DMS153 (cell line): ENCODE results near the gene RWDD2A.

Experiments used
- DNase-seq: peaks from one replicate; lab custom pipeline; 2025; lab: John Stamatoyannopoulos, UW

RWDD2A gene

GRCh38 chr6:83198486-83199172 is 5.5 kb downstream of the RWDD2A start:
- DNase-seq: no peak

DNA sequence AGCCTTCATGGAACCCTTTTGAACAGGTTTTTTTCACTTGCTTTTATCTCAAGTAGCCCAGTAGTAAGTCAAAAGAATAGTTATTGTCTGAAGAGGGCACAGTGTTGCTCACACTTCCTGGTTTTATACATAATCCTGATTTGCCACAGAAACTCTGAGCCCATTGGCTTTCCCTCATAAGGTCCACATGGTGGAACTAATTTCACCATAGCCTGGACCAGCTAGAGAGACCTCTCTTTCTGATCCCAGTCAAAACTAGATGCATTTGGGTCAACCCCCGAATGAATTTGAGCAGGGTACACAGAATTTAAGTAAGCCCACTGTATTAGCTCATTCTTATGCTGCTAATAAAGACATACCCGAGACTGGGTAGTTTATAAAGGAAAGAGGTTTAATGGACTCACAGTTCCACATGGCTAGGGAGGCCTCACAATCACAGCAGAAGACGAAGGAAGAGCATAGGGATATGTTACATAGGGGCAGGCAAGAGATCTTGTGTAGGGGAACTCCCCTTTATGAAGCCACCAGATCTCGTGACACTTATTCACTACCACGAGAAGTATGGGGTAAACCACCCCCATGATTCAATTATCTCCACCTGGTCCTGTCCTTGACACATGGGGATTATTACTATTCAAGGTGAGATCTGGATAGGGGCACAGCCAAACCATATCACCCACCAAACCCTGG is 6.2 kb downstream of the RWDD2A start:
- DNase-seq: no peak

GRCh38 chr6:83199863-83200225 is 6.7 kb downstream of the RWDD2A start:
- no peak for DNase-seq

- DNase-seq: no peak
Observed at GRCh38 chr6:83202031-83202430, 8.9 kb downstream of the RWDD2A start.

GRCh38 chr6:83215131-83216047 is 22.2 kb downstream of the RWDD2A start:
- peak; percentile 80 for DNase-seq

DNA sequence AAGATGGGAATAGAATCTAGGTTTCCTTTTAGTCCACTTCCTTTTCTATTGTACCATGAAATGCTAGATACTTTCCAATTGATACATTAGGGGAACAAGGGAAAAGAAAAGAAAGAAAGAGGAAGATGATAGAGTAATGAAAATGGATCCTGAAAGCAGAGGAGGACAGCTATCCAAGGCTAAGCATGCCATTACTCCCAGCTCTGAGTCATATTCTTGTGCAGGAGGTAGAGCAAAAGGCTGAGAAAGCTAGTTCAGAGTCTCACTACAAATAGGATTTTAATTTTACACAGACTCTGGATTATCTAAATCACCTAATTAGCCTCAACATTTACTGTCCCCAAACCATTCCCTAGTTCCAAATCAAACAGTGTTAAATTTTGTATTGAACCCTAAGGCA is 23.6 kb downstream of the RWDD2A start:
- no peak for DNase-seq

GRCh38 chr6:83218646-83219045 is 25.5 kb downstream of the RWDD2A start:
- no peak for DNase-seq

DNA sequence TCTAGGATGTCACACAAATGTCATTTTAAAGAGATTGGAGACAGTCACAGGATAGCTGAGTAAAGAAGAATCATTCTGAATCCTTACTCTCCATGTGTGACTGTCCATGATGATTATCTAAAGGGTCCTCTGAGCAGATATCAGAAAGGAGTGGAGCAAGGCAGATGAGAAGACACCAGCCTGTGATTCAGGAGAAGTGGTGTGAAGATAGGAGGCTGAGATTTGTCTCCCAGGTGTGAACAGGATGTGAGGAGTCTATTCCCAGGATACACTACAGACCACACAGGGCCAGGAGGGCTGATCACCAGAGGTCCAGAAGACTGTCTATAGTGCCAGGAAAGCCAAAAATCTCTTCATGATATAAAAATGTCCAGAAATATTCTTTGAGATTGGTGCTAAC is 27.0 kb downstream of the RWDD2A start:
- DNase-seq: no peak

DNA sequence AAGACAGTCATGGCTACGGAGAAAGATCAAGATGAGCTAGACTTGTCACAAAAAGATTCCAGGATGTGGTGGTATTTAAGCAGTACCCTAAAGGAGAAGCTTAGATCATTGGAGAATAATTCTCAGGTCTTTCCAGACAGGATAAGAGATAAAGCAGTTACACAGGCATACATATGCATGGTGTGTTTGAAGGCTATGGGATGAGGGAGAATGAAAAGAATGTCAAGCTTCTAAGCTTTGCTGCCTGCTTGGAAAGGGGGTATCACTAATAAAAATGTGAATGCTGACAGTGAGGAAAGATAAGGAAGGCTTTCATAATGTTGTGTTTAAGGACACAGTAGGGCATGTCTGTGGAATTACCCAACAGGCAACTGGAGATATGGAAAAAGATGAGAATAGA is 28.1 kb downstream of the RWDD2A start:
- no peak for DNase-seq

DNA sequence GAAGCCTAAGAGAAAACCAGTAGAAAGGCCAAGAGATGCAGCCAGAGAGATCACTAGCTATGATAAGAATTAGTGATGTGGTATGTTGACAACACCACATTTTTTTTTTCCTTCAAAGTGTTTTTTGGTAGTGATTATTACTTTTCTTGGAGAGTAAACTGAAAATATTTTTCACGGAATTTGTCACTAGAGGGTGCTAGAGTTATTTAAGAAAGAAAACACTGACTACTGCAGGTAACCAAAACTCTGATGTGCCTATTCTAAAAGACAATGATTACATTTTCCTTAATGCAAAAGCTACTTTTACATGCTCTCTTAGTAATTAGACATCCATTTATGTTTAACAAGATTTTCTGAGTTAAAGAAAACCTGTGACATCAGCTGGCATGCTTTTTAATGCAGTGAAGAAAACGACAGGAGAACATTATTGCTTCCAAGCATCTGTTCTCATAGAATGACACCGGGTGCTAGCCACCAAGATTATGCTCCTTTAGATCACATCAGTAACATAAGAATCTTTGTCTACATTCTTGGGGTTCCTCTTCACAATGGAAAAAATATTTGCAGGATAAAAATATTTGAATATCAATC is 28.8 kb downstream of the RWDD2A start:
- peak; percentile 32 for DNase-seq

DNA sequence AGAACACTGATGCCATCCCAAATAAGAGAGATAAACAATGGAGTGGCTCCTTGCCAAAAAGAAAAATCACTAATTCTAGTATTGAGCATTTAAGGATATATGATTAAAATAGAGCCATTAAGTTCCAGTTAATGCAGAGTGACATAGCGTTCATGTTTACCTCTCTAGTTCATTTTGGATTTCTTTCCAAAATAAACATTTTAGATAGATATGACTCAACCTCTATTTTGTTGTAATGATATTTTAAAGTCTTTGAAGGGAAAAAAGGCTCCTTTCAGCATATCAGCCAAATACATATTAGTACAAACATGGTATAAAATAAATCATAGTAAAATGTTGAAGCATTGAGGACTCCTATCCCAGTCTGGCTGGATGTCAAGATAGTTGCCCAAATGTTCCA is 33.4 kb downstream of the RWDD2A start:
- DNase-seq: no peak

DNA sequence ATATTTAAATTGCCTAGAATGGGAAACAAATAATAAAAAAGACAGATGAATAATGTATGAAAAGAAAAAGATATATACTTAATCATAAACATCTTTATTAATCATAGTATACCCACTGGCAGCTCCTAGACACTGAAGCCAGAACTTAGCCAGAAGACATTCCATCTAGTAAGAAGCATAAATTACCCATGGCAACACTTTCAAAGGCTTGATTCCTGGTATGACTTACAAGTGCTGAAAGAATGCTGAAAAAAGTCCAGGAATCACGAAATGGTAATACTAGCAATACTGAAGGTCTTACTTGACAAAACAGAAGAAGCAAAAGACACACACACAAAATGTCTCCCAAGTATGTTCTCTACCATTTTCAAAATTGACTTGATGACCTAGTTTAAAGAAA is 38.0 kb downstream of the RWDD2A start:
- no peak for DNase-seq

GRCh38 chr6:83247471-83247870 is 54.3 kb downstream of the RWDD2A start:
- no peak for DNase-seq
